Measurements from ENCODE around the gene GALNT14.

DNA sequence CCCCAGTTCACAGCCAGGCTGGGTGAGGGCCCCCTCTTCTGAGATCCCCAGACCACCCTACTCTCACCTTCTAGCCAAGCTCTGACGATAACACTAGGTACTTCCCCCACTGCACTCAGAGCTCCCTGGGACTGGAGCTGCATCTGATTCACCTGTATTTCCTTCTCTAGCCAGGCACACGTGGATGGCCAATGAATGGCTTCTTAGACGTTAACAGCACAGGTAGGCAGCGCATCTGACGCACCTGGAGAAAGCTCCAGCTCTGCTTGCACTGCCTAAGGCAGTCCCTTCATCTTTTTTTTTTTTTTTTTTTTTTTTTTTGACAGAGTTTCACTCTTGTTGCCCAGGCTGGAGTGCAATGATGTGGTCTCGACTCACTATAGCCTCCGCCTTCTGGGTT is 48.1 kb downstream of the GALNT14 start:
- TF ChIP-seq IRF2 (CRISPR knock-in tag; IDR thresholded peaks at IDR 0.05) (no peak), SRSF9 (IDR thresholded peaks at IDR 0.05; ENCODE audit: borderline replicate concordance, insufficient read depth, low read depth, low read length, poor library complexity, severe bottlenecking) (no peak), MAFF (IDR thresholded peaks at IDR 0.05; ENCODE audit: low read depth, low read length) (no peak), JUND (CRISPR knock-in tag; IDR thresholded peaks at IDR 0.05) (no peak), MIXL1 (CRISPR knock-in tag; IDR thresholded peaks at IDR 0.05) (no peak), ZNF446 (CRISPR knock-in tag; IDR thresholded peaks at IDR 0.05) (no peak), RBM22 (optimal IDR thresholded peaks at IDR 0.05; ENCODE audit: low read length) (no peak), ZNF615 (CRISPR knock-in tag; IDR thresholded peaks at IDR 0.05; ENCODE audit: borderline replicate concordance) (no peak), HNF4A (CRISPR knock-in tag; IDR thresholded peaks at IDR 0.05) (no peak)
- TF ChIP-seq, protein P1, sequence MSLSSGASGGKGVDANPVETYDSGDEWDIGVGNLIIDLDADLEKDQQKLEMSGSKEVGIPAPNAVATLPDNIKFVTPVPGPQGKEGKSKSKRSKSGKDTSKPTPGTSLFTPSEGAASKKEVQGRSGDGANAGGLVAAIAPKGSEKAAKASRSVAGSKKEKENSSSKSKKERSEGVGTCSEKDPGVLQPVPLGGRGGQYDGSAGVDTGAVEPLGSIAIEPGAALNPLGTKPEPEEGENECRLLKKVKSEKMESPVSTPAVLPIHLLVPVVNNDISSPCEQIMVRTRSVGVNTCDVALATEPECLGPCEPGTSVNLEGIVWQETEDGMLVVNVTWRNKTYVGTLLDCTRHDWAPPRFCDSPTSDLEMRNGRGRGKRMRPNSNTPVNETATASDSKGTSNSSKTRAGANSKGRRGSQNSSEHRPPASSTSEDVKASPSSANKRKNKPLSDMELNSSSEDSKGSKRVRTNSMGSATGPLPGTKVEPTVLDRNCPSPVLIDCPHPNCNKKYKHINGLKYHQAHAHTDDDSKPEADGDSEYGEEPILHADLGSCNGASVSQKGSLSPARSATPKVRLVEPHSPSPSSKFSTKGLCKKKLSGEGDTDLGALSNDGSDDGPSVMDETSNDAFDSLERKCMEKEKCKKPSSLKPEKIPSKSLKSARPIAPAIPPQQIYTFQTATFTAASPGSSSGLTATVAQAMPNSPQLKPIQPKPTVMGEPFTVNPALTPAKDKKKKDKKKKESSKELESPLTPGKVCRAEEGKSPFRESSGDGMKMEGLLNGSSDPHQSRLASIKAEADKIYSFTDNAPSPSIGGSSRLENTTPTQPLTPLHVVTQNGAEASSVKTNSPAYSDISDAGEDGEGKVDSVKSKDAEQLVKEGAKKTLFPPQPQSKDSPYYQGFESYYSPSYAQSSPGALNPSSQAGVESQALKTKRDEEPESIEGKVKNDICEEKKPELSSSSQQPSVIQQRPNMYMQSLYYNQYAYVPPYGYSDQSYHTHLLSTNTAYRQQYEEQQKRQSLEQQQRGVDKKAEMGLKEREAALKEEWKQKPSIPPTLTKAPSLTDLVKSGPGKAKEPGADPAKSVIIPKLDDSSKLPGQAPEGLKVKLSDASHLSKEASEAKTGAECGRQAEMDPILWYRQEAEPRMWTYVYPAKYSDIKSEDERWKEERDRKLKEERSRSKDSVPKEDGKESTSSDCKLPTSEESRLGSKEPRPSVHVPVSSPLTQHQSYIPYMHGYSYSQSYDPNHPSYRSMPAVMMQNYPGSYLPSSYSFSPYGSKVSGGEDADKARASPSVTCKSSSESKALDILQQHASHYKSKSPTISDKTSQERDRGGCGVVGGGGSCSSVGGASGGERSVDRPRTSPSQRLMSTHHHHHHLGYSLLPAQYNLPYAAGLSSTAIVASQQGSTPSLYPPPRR (CRISPR knock-in tag; IDR thresholded peaks at IDR 0.05; ENCODE audit: borderline replicate concordance), result no peak
- TF ChIP-seq, protein P2, sequence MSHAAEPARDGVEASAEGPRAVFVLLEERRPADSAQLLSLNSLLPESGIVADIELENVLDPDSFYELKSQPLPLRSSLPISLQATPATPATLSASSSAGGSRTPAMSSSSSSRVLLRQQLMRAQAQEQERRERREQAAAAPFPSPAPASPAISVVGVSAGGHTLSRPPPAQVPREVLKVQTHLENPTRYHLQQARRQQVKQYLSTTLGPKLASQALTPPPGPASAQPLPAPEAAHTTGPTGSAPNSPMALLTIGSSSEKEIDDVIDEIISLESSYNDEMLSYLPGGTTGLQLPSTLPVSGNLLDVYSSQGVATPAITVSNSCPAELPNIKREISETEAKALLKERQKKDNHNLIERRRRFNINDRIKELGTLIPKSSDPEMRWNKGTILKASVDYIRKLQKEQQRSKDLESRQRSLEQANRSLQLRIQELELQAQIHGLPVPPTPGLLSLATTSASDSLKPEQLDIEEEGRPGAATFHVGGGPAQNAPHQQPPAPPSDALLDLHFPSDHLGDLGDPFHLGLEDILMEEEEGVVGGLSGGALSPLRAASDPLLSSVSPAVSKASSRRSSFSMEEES (CRISPR knock-in tag; IDR thresholded peaks at IDR 0.05), result no peak
- TF ChIP-seq, protein P3, sequence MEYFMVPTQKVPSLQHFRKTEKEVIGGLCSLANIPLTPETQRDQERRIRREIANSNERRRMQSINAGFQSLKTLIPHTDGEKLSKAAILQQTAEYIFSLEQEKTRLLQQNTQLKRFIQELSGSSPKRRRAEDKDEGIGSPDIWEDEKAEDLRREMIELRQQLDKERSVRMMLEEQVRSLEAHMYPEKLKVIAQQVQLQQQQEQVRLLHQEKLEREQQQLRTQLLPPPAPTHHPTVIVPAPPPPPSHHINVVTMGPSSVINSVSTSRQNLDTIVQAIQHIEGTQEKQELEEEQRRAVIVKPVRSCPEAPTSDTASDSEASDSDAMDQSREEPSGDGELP (IDR thresholded peaks at IDR 0.05; ENCODE audit: borderline replicate concordance, low read depth), result no peak
- TF ChIP-seq, protein P4, sequence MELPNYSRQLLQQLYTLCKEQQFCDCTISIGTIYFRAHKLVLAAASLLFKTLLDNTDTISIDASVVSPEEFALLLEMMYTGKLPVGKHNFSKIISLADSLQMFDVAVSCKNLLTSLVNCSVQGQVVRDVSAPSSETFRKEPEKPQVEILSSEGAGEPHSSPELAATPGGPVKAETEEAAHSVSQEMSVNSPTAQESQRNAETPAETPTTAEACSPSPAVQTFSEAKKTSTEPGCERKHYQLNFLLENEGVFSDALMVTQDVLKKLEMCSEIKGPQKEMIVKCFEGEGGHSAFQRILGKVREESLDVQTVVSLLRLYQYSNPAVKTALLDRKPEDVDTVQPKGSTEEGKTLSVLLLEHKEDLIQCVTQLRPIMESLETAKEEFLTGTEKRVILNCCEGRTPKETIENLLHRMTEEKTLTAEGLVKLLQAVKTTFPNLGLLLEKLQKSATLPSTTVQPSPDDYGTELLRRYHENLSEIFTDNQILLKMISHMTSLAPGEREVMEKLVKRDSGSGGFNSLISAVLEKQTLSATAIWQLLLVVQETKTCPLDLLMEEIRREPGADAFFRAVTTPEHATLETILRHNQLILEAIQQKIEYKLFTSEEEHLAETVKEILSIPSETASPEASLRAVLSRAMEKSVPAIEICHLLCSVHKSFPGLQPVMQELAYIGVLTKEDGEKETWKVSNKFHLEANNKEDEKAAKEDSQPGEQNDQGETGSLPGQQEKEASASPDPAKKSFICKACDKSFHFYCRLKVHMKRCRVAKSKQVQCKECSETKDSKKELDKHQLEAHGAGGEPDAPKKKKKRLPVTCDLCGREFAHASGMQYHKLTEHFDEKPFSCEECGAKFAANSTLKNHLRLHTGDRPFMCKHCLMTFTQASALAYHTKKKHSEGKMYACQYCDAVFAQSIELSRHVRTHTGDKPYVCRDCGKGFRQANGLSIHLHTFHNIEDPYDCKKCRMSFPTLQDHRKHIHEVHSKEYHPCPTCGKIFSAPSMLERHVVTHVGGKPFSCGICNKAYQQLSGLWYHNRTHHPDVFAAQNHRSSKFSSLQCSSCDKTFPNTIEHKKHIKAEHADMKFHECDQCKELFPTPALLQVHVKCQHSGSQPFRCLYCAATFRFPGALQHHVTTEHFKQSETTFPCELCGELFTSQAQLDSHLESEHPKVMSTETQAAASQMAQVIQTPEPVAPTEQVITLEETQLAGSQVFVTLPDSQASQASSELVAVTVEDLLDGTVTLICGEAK (IDR thresholded peaks at IDR 0.05), result no peak
- TF ChIP-seq, protein P4 (CRISPR knock-in tag; IDR thresholded peaks at IDR 0.05), result no peak
